HCT116 (cell line): ENCODE measurements around the gene CIB4. TPM values are rescaled to one million over a fixed set of nuclear protein-coding genes. Genes with fewer than 3 reads are reported as not detected.

Source experiments
- ATAC-seq: fragments of 200-7000 bp; cut with Tn5 transposase; 2 replicates; pipeline ENCODE4 v1.9.1; 2020; ENCODE audit warnings: mild to moderate bottlenecking, moderate library complexity
- BruUV-seq: library from RNA; stranded (reverse); fragments of 400-500 nt; replicated peaks from 2 replicates; lab custom pipeline; 2021; lab: Mats Ljungman, UMichigan
- CTCF ChIA-PET: fragments of 300-600 bp; sonication (Branson Sonifier 250); formaldehyde crosslinking; loops from one replicate; lab custom pipeline; 2021; ENCODE audit warnings: antibody characterized with exemption; lab: Charles Lee
- POLR2A ChIA-PET: fragments of 300-600, 350-600 bp; sonication (Branson Sonifier 250); formaldehyde crosslinking; loops from one replicate; lab custom pipeline; 2021; ENCODE audit warnings: antibody characterized with exemption; lab: Charles Lee
- RAD21 ChIA-PET, 2 experiments: fragments of 300-600 bp; sonication (Branson Sonifier 250); formaldehyde crosslinking; loops; one replicate each; lab custom pipeline; 2023; ENCODE audit warnings: low total read pairs in 2 of 2; ENCODE audit not compliant: uncharacterized antibody in 2 of 2, unreplicated experiment in 2 of 2, low non-redundant PET in 1 of 2; lab: Charles Lee
- DNase-seq: peaks from one replicate; pipeline ENCODE4 v3.0.0-alpha.2; 2010; ENCODE audit warnings: low read depth, low spot score
- H2AFZ ChIP-seq: fragments of 200-600 bp; shearing (Covaris generic), sonication (generic); 2 replicates; pipeline ENCODE4 v1.6.1; 2017; ENCODE audit warnings: low read depth, mixed run types, mixed read lengths, antibody characterized with exemption, low read length; ENCODE audit not compliant: poor library complexity, severe bottlenecking
- H3K27ac ChIP-seq: 2 replicates; pipeline ENCODE4 v1.5.1; 2012; ENCODE audit warnings: low read depth, low read length
- H3K27me3 ChIP-seq: fragments of 200-600 bp; sonication (generic); 2 replicates; pipeline ENCODE4 v1.6.1; 2016; ENCODE audit warnings: mixed run types, low read length, mixed read lengths; ENCODE audit not compliant: insufficient read depth
- H3K36me3 ChIP-seq, 2 experiments: fragments of 200-500 bp in 1 of 2; fragments of 200-600 bp in 1 of 2; sonication (Bioruptor generic) in 1 of 2; sonication (generic) in 1 of 2; 2 replicates each; pipeline versions ENCODE4 v1.5.1 to v1.6.1; 2014 to 2016; ENCODE audit warnings: low read length in 2 of 2, inconsistent platforms in 1 of 2, mixed read lengths in 1 of 2, mixed run types in 1 of 2; ENCODE audit not compliant: insufficient read depth in 2 of 2, control insufficient read depth in 1 of 2
- H3K4me1 ChIP-seq, 2 experiments: fragments of 200-600 bp in 1 of 2; sonication (generic) in 1 of 2; 2 replicates each; pipeline versions ENCODE4 v1.5.1 to v1.6.1; 2012 to 2017; ENCODE audit warnings: low read length in 2 of 2, inconsistent platforms in 1 of 2, mild to moderate bottlenecking in 1 of 2, mixed read lengths in 1 of 2, mixed run types in 1 of 2, moderate library complexity in 1 of 2; ENCODE audit not compliant: insufficient read depth in 2 of 2, control insufficient read depth in 1 of 2
- H3K4me2 ChIP-seq: fragments of 200-600 bp; sonication (generic); 2 replicates; pipeline ENCODE4 v1.6.1; 2017; ENCODE audit warnings: mixed run types, low read length, mixed read lengths
- H3K4me3 ChIP-seq, 2 experiments: fragments of 200-600 bp in 1 of 2; sonication (generic) in 1 of 2; replicated peaks in 1 of 2; 2 replicates each; pipeline ENCODE4 v1.5.1; 2011 to 2016; ENCODE audit warnings: low read length in 2 of 2, control low read depth in 1 of 2, low read depth in 1 of 2, mild to moderate bottlenecking in 1 of 2, mixed read lengths in 1 of 2, mixed run types in 1 of 2
- H3K79me2 ChIP-seq: fragments of 200-600 bp; sonication (generic); 2 replicates; pipeline ENCODE4 v1.6.1; 2017; ENCODE audit warnings: mild to moderate bottlenecking, mixed run types, low read length, moderate library complexity, mixed read lengths; ENCODE audit not compliant: insufficient read depth
- H3K9ac ChIP-seq: fragments of 200-600 bp; sonication (generic); 2 replicates; pipeline ENCODE4 v1.6.1; 2016; ENCODE audit warnings: low read length, mixed read lengths
- H3K9me2 ChIP-seq: fragments of 200-600 bp; sonication (generic), shearing (Covaris generic); 2 replicates; pipeline ENCODE4 v1.6.1; 2017; ENCODE audit warnings: mixed run types, mild to moderate bottlenecking, moderate library complexity; ENCODE audit not compliant: insufficient read depth
- H3K9me3 ChIP-seq, 2 experiments: fragments of 200-500 bp in 1 of 2; fragments of 200-600 bp in 1 of 2; sonication (Bioruptor generic) in 1 of 2; sonication (generic) in 1 of 2; 2 replicates each; pipeline ENCODE4 v1.6.1; 2014 to 2017; ENCODE audit warnings: low read length in 2 of 2, mixed read lengths in 2 of 2, inconsistent platforms in 1 of 2, low read depth in 1 of 2, mild to moderate bottlenecking in 1 of 2, mixed run types in 1 of 2, moderate library complexity in 1 of 2; ENCODE audit not compliant: control insufficient read depth in 1 of 2, insufficient read depth in 1 of 2
- H4K20me1 ChIP-seq: fragments of 200-600 bp; sonication (generic), shearing (Covaris generic); 2 replicates; pipeline ENCODE4 v1.6.1; 2017; ENCODE audit warnings: mixed run types, mild to moderate bottlenecking, moderate library complexity; ENCODE audit not compliant: insufficient read depth
- CBX3 ChIP-seq: IDR thresholded peaks from 2 replicates; pipeline ENCODE4 v1.6.1; 2012; ENCODE audit warnings: low read depth
- CEBPB ChIP-seq: IDR thresholded peaks from 2 replicates; pipeline ENCODE4 v1.6.1; 2012; ENCODE audit warnings: low read depth
- POLR2AphosphoS5 ChIP-seq: IDR thresholded peaks from 2 replicates; pipeline ENCODE4 v1.6.1; 2011; ENCODE audit warnings: mild to moderate bottlenecking, low read depth, low read length, moderate library complexity
- RAD21 ChIP-seq: IDR thresholded peaks from 2 replicates; pipeline ENCODE4 v1.6.1; 2012; ENCODE audit warnings: low read depth, mild to moderate bottlenecking
- YY1 ChIP-seq: IDR thresholded peaks from 2 replicates; pipeline ENCODE4 v1.6.1; 2011; ENCODE audit warnings: low read length, low read depth, moderate library complexity, mild to moderate bottlenecking; ENCODE audit not compliant: insufficient replicate concordance; ENCODE audit errors: extremely low read depth
- intact Hi-C: fragments of 100-400 bp; cut with micrococcal nuclease; formaldehyde crosslinking; loops from 2 replicates; pipeline ENCODE4 v1.10.0; 2022
- total RNA-seq: library from RNA; stranded (reverse); gene quantifications from one replicate; pipeline ENCODE4 v1.2.1, GENCODE V29; 2021; ENCODE audit not compliant: unreplicated experiment
- TF ChIP-seq, protein P1 (sequence below), 3 experiments: fragments of 200-600 bp in 1 of 3; sonication (generic) in 1 of 3; IDR thresholded peaks in 2 of 3; conservative IDR thresholded peaks in 1 of 3; 2 replicates each; pipeline ENCODE4 v1.5.1; 2012 to 2017; ENCODE audit warnings: low read depth in 2 of 3, low read length in 2 of 3, antibody characterized with exemption in 1 of 3, borderline replicate concordance in 1 of 3, control low read depth in 1 of 3, mild to moderate bottlenecking in 1 of 3, mixed read lengths in 1 of 3, mixed run types in 1 of 3, moderate library complexity in 1 of 3; ENCODE audit not compliant: insufficient read depth in 1 of 3
- TF ChIP-seq, protein P2 (sequence below): IDR thresholded peaks from 2 replicates; pipeline ENCODE4 v1.6.1; 2012

The CIB4 gene
- total RNA-seq, 1 experiment from 2014 or later, result not detected

DNA sequence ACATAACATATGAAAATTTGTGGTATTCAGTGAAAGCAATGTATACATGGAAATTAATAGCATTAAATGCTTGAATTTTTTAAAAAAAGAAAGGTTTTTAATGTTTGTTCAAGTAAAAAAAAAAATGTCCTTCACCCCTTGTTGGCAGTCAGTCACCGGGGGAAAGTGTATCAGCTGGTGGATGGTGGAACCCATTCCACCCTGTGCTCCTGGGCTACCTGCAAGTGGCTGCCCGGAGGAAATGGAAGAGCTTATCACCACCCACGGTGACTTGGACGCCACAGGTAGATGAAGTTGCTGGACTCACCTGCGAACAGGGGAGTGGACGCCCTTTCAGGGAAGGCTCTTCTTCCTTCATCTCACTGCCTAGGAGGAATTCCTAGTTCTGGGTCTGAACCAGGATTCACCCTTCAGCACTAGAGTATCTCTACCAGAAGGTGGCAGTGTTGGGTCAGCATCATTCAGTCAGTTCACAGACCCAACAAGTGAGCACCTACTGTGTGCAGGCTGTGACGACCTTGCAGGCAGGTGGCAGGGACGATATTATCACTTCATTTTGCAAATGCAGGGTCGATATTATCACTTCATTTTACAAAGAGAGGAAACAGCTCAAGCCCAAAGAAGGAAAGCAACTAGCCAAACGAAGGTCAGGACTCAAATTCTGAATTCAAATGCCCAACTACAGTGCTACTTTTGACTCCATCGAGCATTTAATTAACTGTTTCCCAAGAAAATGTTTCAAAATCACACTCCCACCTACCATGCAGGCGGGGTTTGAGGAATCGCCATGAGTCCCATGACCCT is 35.8 kb downstream of the CIB4 start:
- H3K4me1 ChIP-seq, result peaks cover 14 to 26% of the 10 kb centered on the region in 2 experiments; a peak in 3 of 4 replicates
- H3K9me2 ChIP-seq, result peaks cover 3% of the 10 kb centered on the region; the same call in 1 of the 2 replicates
- ChIA-PET RAD21 (interaction anchor here (1.0 to 1.3 kb wide), 2 partner anchors 10 to 140 kb away, joined by 3 to 4 read pairs; no protein-coding TSS in a partner anchor), POLR2A (interaction anchor here (2.4 kb wide), 1 partner anchor 140 kb away, joined by 11 read pairs; no protein-coding TSS in a partner anchor)
- H4K20me1 ChIP-seq, result no peaks in the 10 kb centered on the region
- no peak overlapping the region for H2AFZ ChIP-seq
- no peak overlapping the region for H3K27ac ChIP-seq
- no peak overlapping the region for H3K9ac ChIP-seq
- H3K4me2 ChIP-seq, result no peak overlapping the region
- H3K9me3 ChIP-seq, result no peaks in the 10 kb centered on the region
- DNase-seq, result peak; percentile 61
- no peak for TF ChIP-seq POLR2AphosphoS5
- no peak for TF ChIP-seq CEBPB
- peak; percentile 98 for TF ChIP-seq RAD21
- TF ChIP-seq CBX3, result no peak
- TF ChIP-seq YY1, result peak; percentile 61
- TF ChIP-seq, protein P1, sequence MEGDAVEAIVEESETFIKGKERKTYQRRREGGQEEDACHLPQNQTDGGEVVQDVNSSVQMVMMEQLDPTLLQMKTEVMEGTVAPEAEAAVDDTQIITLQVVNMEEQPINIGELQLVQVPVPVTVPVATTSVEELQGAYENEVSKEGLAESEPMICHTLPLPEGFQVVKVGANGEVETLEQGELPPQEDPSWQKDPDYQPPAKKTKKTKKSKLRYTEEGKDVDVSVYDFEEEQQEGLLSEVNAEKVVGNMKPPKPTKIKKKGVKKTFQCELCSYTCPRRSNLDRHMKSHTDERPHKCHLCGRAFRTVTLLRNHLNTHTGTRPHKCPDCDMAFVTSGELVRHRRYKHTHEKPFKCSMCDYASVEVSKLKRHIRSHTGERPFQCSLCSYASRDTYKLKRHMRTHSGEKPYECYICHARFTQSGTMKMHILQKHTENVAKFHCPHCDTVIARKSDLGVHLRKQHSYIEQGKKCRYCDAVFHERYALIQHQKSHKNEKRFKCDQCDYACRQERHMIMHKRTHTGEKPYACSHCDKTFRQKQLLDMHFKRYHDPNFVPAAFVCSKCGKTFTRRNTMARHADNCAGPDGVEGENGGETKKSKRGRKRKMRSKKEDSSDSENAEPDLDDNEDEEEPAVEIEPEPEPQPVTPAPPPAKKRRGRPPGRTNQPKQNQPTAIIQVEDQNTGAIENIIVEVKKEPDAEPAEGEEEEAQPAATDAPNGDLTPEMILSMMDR (IDR thresholded peaks at IDR 0.05 in 2 of 3, conservative IDR thresholded peaks at IDR 0.05 in 1 of 3; ENCODE audit: borderline replicate concordance in 1 of 3, insufficient read depth in 1 of 3, low read depth in 2 of 3, low read length in 2 of 3), result peak; percentile 84 to 90 (median 86)
- TF ChIP-seq, protein P2, sequence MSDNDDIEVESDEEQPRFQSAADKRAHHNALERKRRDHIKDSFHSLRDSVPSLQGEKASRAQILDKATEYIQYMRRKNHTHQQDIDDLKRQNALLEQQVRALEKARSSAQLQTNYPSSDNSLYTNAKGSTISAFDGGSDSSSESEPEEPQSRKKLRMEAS, result no peak
- TF ChIP-seq, all 23 proteins: peak for 3
- ATAC-seq, result peak; percentile 88
- no peaks in the 10 kb centered on the region for H3K79me2 ChIP-seq
- H3K36me3 ChIP-seq, result no peaks in the 10 kb centered on the region
- no TSS peak for BruUV-seq
- CTCF ChIA-PET, result interaction anchor here (0.9 to 5.6 kb wide), 6 partner anchors 8 to 139 kb away, joined by 3 to 88 read pairs (median 8); no protein-coding TSS in a partner anchor
- intact Hi-C loops, result loop anchor here (1.0 to 5.0 kb wide), 3 partner anchors 140 to 337 kb away; no protein-coding TSS in a partner anchor
- H3K27me3 ChIP-seq, result no peaks in the 10 kb centered on the region
- H3K4me3 ChIP-seq, result no peak overlapping the region
